ENCODE measurements around the gene OSBPL10.

The OSBPL10 gene

GRCh38 chr3:31978553-31978952 lies 2.5 kb downstream of the OSBPL10 start:
- ChIA-PET CTCF (no interaction called here), POLR2A (no interaction called here)
- TF ChIP-seq HDGF (IDR thresholded peaks at IDR 0.05; ENCODE audit: borderline replicate concordance), result no peak
- TF ChIP-seq LEF1 (IDR thresholded peaks at IDR 0.05; ENCODE audit: borderline replicate concordance), result no peak
- TF ChIP-seq BHLHE40 (IDR thresholded peaks at IDR 0.05; ENCODE audit: borderline replicate concordance), result no peak
- DNase-seq (ENCODE audit: extremely low spot score), result no peak

GRCh38 chr3:31977736-31978135 lies 3.3 kb downstream of the OSBPL10 start:
- TF ChIP-seq NFRKB (IDR thresholded peaks at IDR 0.05) (no peak), LEF1 (IDR thresholded peaks at IDR 0.05; ENCODE audit: borderline replicate concordance) (no peak), HDGF (IDR thresholded peaks at IDR 0.05; ENCODE audit: borderline replicate concordance) (no peak), TARDBP (IDR thresholded peaks at IDR 0.05) (no peak), BHLHE40 (IDR thresholded peaks at IDR 0.05; ENCODE audit: borderline replicate concordance) (no peak), ARNT (IDR thresholded peaks at IDR 0.05) (no peak), L3MBTL2 (conservative IDR thresholded peaks at IDR 0.05) (no peak), PKNOX1 (IDR thresholded peaks at IDR 0.05) (no peak), SUZ12 (IDR thresholded peaks at IDR 0.05) (no peak), ELF4 (IDR thresholded peaks at IDR 0.05) (no peak), FOXM1 (IDR thresholded peaks at IDR 0.05; ENCODE audit: borderline replicate concordance) (no peak), FOXK2 (IDR thresholded peaks at IDR 0.05) (no peak), SP1 (IDR thresholded peaks at IDR 0.05) (no peak), ZNF384 (IDR thresholded peaks at IDR 0.05) (no peak), FOXA1 (IDR thresholded peaks at IDR 0.05) (no peak), CTBP1 (IDR thresholded peaks at IDR 0.05; ENCODE audit: borderline replicate concordance) (no peak)
- POLR2A ChIA-PET, result no interaction called here
- no peak for DNase-seq (ENCODE audit: extremely low spot score)
- CTCF ChIA-PET, result no interaction called here

GRCh38 chr3:31976302-31976701 lies 4.8 kb downstream of the OSBPL10 start:
- CTCF ChIA-PET, result no interaction called here
- TF ChIP-seq FOXM1 (IDR thresholded peaks at IDR 0.05; ENCODE audit: borderline replicate concordance) (no peak), BHLHE40 (IDR thresholded peaks at IDR 0.05; ENCODE audit: borderline replicate concordance) (no peak), FOXA1 (IDR thresholded peaks at IDR 0.05) (no peak), L3MBTL2 (conservative IDR thresholded peaks at IDR 0.05) (no peak)
- POLR2A ChIA-PET, result no interaction called here
- DNase-seq (ENCODE audit: extremely low spot score), result no peak

- CTCF ChIA-PET, result no interaction called here
- POLR2A ChIA-PET, result no interaction called here
- no peak for TF ChIP-seq SP1 (IDR thresholded peaks at IDR 0.05)
- DNase-seq (ENCODE audit: extremely low spot score), result no peak
These were observed 6.1 kb downstream of the OSBPL10 start for GRCh38 chr3:31974964-31975363.

GRCh38 chr3:31974471-31974870 lies 6.6 kb downstream of the OSBPL10 start:
- POLR2A ChIA-PET, result no interaction called here
- no peak for DNase-seq (ENCODE audit: extremely low spot score)
- CTCF ChIA-PET, result no interaction called here
- TF ChIP-seq L3MBTL2 (conservative IDR thresholded peaks at IDR 0.05) (no peak), ELF4 (IDR thresholded peaks at IDR 0.05) (no peak), SP1 (IDR thresholded peaks at IDR 0.05) (no peak), FOXK2 (IDR thresholded peaks at IDR 0.05) (no peak), HDGF (IDR thresholded peaks at IDR 0.05; ENCODE audit: borderline replicate concordance) (no peak), TARDBP (IDR thresholded peaks at IDR 0.05) (no peak), LEF1 (IDR thresholded peaks at IDR 0.05; ENCODE audit: borderline replicate concordance) (no peak), ARNT (IDR thresholded peaks at IDR 0.05) (no peak), CTBP1 (IDR thresholded peaks at IDR 0.05; ENCODE audit: borderline replicate concordance) (no peak), ZNF384 (IDR thresholded peaks at IDR 0.05) (no peak), BHLHE40 (IDR thresholded peaks at IDR 0.05; ENCODE audit: borderline replicate concordance) (no peak), SUZ12 (IDR thresholded peaks at IDR 0.05) (no peak), FOXM1 (IDR thresholded peaks at IDR 0.05; ENCODE audit: borderline replicate concordance) (no peak), NFRKB (IDR thresholded peaks at IDR 0.05) (no peak), PKNOX1 (IDR thresholded peaks at IDR 0.05) (no peak), FOXA1 (IDR thresholded peaks at IDR 0.05) (no peak)

- ChIA-PET POLR2A (no interaction called here), CTCF (no interaction called here)
- TF ChIP-seq L3MBTL2 (conservative IDR thresholded peaks at IDR 0.05) (no peak), ARNT (IDR thresholded peaks at IDR 0.05) (no peak), HDGF (IDR thresholded peaks at IDR 0.05; ENCODE audit: borderline replicate concordance) (no peak), NFRKB (IDR thresholded peaks at IDR 0.05) (no peak), TARDBP (IDR thresholded peaks at IDR 0.05) (no peak), FOXA1 (IDR thresholded peaks at IDR 0.05) (no peak), BHLHE40 (IDR thresholded peaks at IDR 0.05; ENCODE audit: borderline replicate concordance) (no peak), ZNF384 (IDR thresholded peaks at IDR 0.05) (no peak)
- no peak for DNase-seq (ENCODE audit: extremely low spot score)
These were observed 7.2 kb downstream of the OSBPL10 start for GRCh38 chr3:31973837-31974236.

- no peak for DNase-seq (ENCODE audit: extremely low spot score)
- TF ChIP-seq HDGF (IDR thresholded peaks at IDR 0.05; ENCODE audit: borderline replicate concordance), result no peak
- TF ChIP-seq NFRKB (IDR thresholded peaks at IDR 0.05), result no peak
- no peak for TF ChIP-seq ZNF384 (IDR thresholded peaks at IDR 0.05)
- ChIA-PET POLR2A (no interaction called here), CTCF (no interaction called here)
These were observed 8.0 kb downstream of the OSBPL10 start for GRCh38 chr3:31973081-31973480.

GRCh38 chr3:31971607-31972006 lies 9.5 kb downstream of the OSBPL10 start:
- TF ChIP-seq FOXM1 (IDR thresholded peaks at IDR 0.05; ENCODE audit: borderline replicate concordance) (no peak), ELF4 (IDR thresholded peaks at IDR 0.05) (no peak), TARDBP (IDR thresholded peaks at IDR 0.05) (no peak)
- DNase-seq (ENCODE audit: extremely low spot score), result no peak
- POLR2A ChIA-PET, result interaction anchor here (1.3 kb wide), 1 partner anchor 11 kb away, joined by 4 read pairs; no protein-coding TSS in a partner anchor
- CTCF ChIA-PET, result no interaction called here

All from HEK293T (cell line).